ENCODE results near the gene TMIGD2.

Gene TMIGD2

DNA sequence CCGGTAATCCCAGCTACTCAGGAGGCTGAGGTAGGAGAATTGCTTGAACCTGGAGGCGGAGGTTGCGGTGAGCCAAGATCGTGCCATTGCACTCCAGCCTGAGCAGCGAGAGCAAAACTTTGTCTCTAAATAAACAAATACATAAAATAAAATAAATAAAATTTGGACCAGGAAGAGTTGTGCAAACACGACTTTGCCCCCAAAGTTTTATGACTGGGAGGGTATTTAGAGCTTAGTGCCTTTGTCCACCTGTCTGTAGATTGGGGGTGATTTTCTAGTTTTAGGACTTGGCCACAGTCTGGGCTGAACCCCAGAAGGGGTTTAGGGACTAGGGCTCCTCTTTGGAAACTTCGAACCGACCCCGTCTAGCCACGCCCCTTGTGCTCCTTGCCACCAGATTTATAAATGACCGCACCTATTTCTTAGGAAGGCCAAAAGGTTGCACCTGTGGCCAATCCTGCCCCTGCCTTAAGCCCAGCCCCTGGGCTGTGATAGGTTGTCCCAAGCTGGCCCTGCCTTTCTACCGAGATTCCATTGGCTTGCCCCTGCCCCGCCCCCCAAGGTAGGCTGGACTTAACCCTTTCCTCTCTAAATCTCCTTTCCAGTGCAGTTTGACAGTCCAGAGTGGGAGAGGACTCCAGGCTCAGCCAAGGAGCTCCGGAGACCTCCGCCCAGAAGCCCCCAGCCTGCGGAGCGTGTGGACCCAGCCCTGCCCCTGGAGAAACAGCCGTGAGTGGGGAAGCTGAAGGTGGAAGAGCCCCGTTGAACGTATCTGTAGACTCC lies 17.8 kb downstream of the TMIGD2 start:
- TF ChIP-seq TCF12 (IDR thresholded peaks at IDR 0.05; ENCODE audit: low read depth) (peak; percentile 40; the same call in 1 of the 2 replicates), TAF1 (IDR thresholded peaks at IDR 0.05; ENCODE audit: low read depth) (no peak), ZBTB7A (IDR thresholded peaks at IDR 0.05; ENCODE audit: low read depth) (no peak)
- TF ChIP-seq, protein P1, sequence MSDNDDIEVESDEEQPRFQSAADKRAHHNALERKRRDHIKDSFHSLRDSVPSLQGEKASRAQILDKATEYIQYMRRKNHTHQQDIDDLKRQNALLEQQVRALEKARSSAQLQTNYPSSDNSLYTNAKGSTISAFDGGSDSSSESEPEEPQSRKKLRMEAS (IDR thresholded peaks at IDR 0.05): peak; percentile 58; the same call in 1 of the 2 replicates

DNA sequence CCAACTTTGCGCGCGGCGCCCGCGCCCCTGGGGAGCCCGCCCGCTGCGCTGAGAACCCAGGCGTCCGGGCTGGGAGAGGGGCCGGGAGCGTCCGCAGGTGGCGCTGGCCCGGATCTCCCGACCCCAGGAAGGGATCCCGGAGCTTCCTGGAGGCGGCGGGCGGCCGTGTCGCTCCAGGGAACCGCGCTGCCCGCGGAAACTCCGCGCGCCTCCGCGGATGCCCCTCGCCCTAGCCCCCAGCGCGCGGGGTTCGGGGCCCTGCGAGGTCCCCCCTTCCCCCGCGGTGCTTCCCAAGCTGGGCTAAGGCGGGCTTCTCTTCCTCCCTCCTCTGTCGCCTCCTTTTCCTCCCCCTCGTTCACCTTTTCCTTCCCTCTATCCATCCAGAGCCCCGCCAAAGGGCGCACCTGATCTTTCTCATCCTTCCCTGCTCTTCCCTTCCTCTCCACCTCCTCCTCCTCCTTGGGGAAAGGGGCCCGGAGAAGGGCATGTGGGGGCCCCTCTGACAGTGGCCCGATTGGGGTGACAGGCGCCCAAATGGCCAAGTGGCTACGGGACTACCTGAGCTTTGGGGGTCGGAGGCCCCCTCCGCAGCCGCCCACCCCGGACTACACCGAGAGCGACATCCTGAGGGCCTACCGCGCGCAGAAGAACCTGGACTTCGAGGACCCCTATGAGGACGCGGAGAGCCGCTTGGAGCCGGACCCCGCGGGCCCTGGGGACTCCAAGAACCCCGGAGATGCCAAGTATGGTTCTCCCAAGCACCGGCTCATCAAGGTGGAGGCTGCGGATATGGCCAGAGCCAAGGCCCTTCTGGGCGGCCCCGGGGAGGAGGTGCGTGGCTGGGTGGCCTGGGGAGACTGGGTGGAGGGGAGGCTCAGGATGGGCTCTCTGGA lies 22.4 kb downstream of the TMIGD2 start:
- TF ChIP-seq ZBTB7A (IDR thresholded peaks at IDR 0.05; ENCODE audit: low read depth) (peak; percentile 66), TAF1 (IDR thresholded peaks at IDR 0.05; ENCODE audit: low read depth) (no peak)

DNA sequence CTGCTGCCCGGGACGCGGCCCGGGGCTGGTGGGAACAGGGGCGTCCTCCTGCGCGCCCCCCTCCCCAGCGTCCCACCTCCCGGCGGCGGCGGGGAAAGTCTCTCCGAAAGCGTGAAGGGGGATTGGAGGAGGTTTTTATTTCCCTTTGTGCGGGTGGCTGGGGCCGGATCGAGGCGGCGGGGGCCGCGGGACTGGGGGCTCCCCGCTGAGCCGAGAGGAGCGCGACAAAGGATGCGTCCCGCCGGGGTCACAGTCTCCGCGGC lies 23.0 kb downstream of the TMIGD2 start:
- TF ChIP-seq YY1 (IDR thresholded peaks at IDR 0.05; ENCODE audit: low read depth) (no peak), EGR1 (IDR thresholded peaks at IDR 0.05) (no peak), FOXM1 (IDR thresholded peaks at IDR 0.05; ENCODE audit: borderline replicate concordance, low read depth) (no peak), ZBTB7A (IDR thresholded peaks at IDR 0.05; ENCODE audit: low read depth) (no peak; the same call in 1 of the 2 replicates), TAF1 (IDR thresholded peaks at IDR 0.05; ENCODE audit: low read depth) (no peak), RAD21 (IDR thresholded peaks at IDR 0.05; ENCODE audit: low read depth) (no peak), CEBPB (IDR thresholded peaks at IDR 0.05) (no peak), NFIC (IDR thresholded peaks at IDR 0.05) (no peak), TEAD4 (IDR thresholded peaks at IDR 0.05) (no peak), EP300 (IDR thresholded peaks at IDR 0.05; ENCODE audit: borderline replicate concordance) (no peak), TCF12 (IDR thresholded peaks at IDR 0.05; ENCODE audit: low read depth) (no peak), CREB1 (IDR thresholded peaks at IDR 0.05; ENCODE audit: low read depth) (no peak)
- TF ChIP-seq, protein P1 (IDR thresholded peaks at IDR 0.05): no peak
- TF ChIP-seq, protein P2, sequence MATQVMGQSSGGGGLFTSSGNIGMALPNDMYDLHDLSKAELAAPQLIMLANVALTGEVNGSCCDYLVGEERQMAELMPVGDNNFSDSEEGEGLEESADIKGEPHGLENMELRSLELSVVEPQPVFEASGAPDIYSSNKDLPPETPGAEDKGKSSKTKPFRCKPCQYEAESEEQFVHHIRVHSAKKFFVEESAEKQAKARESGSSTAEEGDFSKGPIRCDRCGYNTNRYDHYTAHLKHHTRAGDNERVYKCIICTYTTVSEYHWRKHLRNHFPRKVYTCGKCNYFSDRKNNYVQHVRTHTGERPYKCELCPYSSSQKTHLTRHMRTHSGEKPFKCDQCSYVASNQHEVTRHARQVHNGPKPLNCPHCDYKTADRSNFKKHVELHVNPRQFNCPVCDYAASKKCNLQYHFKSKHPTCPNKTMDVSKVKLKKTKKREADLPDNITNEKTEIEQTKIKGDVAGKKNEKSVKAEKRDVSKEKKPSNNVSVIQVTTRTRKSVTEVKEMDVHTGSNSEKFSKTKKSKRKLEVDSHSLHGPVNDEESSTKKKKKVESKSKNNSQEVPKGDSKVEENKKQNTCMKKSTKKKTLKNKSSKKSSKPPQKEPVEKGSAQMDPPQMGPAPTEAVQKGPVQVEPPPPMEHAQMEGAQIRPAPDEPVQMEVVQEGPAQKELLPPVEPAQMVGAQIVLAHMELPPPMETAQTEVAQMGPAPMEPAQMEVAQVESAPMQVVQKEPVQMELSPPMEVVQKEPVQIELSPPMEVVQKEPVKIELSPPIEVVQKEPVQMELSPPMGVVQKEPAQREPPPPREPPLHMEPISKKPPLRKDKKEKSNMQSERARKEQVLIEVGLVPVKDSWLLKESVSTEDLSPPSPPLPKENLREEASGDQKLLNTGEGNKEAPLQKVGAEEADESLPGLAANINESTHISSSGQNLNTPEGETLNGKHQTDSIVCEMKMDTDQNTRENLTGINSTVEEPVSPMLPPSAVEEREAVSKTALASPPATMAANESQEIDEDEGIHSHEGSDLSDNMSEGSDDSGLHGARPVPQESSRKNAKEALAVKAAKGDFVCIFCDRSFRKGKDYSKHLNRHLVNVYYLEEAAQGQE (IDR thresholded peaks at IDR 0.05; ENCODE audit: low read depth): no peak
- TF ChIP-seq, protein P3, sequence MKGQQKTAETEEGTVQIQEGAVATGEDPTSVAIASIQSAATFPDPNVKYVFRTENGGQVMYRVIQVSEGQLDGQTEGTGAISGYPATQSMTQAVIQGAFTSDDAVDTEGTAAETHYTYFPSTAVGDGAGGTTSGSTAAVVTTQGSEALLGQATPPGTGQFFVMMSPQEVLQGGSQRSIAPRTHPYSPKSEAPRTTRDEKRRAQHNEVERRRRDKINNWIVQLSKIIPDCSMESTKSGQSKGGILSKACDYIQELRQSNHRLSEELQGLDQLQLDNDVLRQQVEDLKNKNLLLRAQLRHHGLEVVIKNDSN (IDR thresholded peaks at IDR 0.05): no peak

DNA sequence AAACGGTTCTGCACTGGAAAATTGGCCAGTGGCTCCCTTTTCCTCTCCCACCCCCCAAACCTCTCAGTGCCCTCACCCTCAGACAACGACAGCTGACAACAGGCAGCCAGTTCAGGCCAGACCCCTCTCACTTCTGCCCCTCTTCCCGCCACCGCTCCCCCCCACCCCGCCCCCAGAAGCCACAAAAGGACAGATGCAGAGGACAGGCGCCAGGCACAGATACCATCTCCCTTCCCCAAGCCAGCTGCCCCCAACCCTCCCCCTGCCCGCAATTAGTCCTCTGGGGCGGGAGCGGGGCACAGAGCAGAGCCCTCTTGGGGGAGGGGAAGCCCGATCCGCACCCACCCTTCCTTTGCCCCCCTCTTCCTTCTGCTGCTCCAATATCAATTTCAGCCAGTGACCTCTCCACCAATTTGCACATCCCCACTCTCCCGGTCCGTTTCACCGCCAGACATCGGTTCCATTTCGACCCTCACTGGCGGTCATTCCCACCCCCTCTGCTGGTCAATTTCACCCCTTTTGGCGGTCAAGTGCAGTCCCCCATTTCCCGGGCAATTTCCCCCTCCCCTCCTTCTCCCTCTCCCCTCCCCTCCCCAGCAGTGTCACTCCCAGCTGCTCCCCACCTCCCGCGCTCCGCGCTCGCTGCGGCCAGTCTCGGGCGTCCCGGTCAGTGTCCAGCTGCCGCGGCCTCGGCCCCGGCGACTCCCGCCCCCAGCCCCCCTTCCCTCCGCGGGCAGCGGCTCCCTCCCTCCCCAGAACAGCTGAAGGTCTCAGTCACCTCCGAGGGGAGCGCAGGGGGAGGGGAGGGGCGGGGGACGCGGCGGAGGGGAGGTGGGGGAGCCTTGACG lies 23.5 kb downstream of the TMIGD2 start, which contains the start of gene SHD:
SHD (plus strand) TSS at position 848 of the 848 bp plus-strand sequence. CDS start 798 bp downstream, outside the sequence.
- TF ChIP-seq, protein P3 (IDR thresholded peaks at IDR 0.05): no peak
- TF ChIP-seq RAD21 (IDR thresholded peaks at IDR 0.05; ENCODE audit: low read depth) (no peak), ZBTB7A (IDR thresholded peaks at IDR 0.05; ENCODE audit: low read depth) (no peak), FOXM1 (IDR thresholded peaks at IDR 0.05; ENCODE audit: borderline replicate concordance, low read depth) (no peak), EP300 (IDR thresholded peaks at IDR 0.05; ENCODE audit: borderline replicate concordance) (no peak), TEAD4 (IDR thresholded peaks at IDR 0.05) (no peak)
- TF ChIP-seq, protein P1 (IDR thresholded peaks at IDR 0.05): no peak
- TF ChIP-seq, protein P2 (IDR thresholded peaks at IDR 0.05; ENCODE audit: low read depth): no peak

DNA sequence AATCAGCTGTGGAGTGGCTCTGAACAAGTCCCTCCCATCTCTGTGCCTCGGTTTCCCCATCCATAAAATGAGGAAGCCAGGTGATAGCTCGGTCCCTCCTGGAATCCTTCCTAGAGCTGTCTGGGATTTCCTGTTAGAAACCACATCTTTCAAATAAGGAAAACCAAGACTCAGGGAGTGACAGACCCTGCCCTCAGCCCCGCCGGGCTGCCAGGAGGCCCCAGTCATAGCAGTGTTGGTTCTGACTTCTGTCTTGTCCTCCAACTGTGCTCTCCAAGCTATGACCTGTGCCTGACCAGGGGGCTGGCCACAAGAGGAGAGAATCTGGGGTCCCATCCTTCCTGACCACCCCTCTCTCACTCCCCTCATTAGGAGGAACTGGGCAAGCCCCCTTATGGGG lies 24.2 kb downstream of the TMIGD2 start:
- TF ChIP-seq RAD21 (IDR thresholded peaks at IDR 0.05; ENCODE audit: low read depth): no peak
- TF ChIP-seq CREB1 (IDR thresholded peaks at IDR 0.05; ENCODE audit: low read depth): no peak
- TF ChIP-seq YY1 (IDR thresholded peaks at IDR 0.05; ENCODE audit: low read depth): no peak
- no peak for TF ChIP-seq ZBTB7A (IDR thresholded peaks at IDR 0.05; ENCODE audit: low read depth)
- TF ChIP-seq TAF1 (IDR thresholded peaks at IDR 0.05; ENCODE audit: low read depth): no peak
- TF ChIP-seq, protein P3 (IDR thresholded peaks at IDR 0.05): no peak
- TF ChIP-seq, protein P2 (IDR thresholded peaks at IDR 0.05; ENCODE audit: low read depth): no peak
- TF ChIP-seq EP300 (IDR thresholded peaks at IDR 0.05; ENCODE audit: borderline replicate concordance): no peak
- no peak for TF ChIP-seq TCF12 (IDR thresholded peaks at IDR 0.05; ENCODE audit: low read depth)
- no peak for TF ChIP-seq CEBPB (IDR thresholded peaks at IDR 0.05)
- no peak for TF ChIP-seq EGR1 (IDR thresholded peaks at IDR 0.05)
- no peak for TF ChIP-seq TEAD4 (IDR thresholded peaks at IDR 0.05)
- TF ChIP-seq, protein P1 (IDR thresholded peaks at IDR 0.05): no peak
- no peak for TF ChIP-seq NFIC (IDR thresholded peaks at IDR 0.05)

All from Ishikawa (cell line).